Fibroblast of skin of scalp (primary cell): ENCODE data around the gene OIT3.
A peak's percentile ranks its signal among the peaks of the same experiment; 100 is the strongest.
"Not testable (repeated sequence)": the region's sequence is repeated elsewhere in the genome, so short reads cannot be mapped to it uniquely, and the experiment has no call there.

Experiments used
- DNase-seq: peaks from one replicate; pipeline ENCODE4 v3.0.0-alpha.2; 2013

OIT3 gene

DNA sequence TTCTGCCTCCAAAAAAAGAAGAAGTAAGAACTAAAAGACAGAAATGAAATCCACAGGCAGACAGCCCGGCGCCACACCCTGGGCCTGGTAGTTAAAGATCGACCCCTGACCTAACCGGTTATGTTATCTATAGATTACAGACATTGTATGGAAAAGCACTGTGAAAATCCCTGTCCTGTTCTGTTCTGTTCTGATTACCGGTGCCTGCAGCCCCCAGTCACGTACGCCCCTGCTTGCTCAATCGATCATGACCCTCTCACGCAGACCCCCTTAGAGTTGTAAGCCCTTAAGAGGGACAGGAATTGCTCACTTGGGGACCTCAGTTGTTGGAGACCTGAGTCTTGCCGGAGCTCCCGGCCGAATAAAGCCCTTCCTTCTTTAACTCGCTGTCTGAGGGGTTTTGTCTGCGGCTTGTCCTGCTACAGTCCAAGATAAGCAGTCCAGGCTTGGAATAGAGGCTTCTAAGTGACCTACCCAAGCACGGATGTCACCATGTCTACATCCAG lies 10.5 kb downstream of the OIT3 start:
- DNase-seq = not testable (repeated sequence)

GRCh38 chr10:72904806-72905205 lies 11.3 kb downstream of the OIT3 start:
- DNase-seq = no peak

- DNase-seq = no peak
Observed at GRCh38 chr10:72906446-72906845, 12.9 kb downstream of the OIT3 start.

- no peak for DNase-seq
Observed at GRCh38 chr10:72910705-72911104, 17.2 kb downstream of the OIT3 start.

DNA sequence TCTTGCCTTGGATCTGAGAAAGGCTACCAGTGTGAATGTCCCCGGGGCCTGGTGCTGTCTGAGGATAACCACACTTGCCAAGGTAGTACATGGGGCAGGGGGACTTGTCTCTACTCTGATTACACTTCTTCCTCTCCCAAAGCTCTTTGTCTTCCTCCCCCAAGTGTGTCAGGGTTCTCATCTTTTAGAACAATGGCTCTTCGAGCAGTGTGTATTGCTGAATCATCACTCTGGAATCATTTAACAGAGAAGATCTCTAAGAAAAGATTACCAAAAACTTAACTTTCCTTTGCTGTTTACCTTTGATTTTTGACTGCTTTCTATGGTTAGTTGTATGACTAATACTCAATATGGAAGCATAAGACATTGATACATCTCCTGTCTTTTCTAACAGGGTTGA lies 18.2 kb downstream of the OIT3 start:
- DNase-seq = no peak

DNA sequence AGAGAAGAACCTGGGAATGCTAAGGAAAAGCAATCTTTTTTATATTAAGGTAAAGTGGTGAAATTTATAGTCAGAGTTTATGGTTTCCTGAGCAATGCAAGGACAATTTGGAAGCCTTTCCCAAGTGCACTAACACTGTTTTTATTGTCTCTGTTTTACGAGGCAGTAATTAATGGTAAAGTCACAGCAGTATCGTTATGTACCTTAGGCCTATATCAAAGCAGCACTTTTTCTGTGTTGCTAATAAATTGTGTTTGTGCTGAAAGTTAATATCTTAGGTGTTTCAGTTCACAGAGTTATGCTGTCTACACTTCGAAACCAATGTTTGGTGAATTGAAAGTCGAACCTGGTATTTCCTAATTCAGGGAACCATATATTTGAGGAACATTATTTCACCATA lies 19.2 kb downstream of the OIT3 start:
- DNase-seq = no peak

- DNase-seq = no peak
Observed at GRCh38 chr10:72913287-72913686, 19.7 kb downstream of the OIT3 start.

GRCh38 chr10:72917201-72917600 lies 23.7 kb downstream of the OIT3 start:
- DNase-seq = peak; percentile 44

- not testable (repeated sequence) for DNase-seq
Observed at GRCh38 chr10:72917803-72918332, 24.3 kb downstream of the OIT3 start.

GRCh38 chr10:72918352-72918751 lies 24.8 kb downstream of the OIT3 start:
- no peak for DNase-seq

- not testable (repeated sequence) for DNase-seq
Observed at GRCh38 chr10:72921147-72921683, 27.7 kb downstream of the OIT3 start.

- DNase-seq = no peak
Observed at GRCh38 chr10:72924351-72924750, 30.8 kb downstream of the OIT3 start.

DNA sequence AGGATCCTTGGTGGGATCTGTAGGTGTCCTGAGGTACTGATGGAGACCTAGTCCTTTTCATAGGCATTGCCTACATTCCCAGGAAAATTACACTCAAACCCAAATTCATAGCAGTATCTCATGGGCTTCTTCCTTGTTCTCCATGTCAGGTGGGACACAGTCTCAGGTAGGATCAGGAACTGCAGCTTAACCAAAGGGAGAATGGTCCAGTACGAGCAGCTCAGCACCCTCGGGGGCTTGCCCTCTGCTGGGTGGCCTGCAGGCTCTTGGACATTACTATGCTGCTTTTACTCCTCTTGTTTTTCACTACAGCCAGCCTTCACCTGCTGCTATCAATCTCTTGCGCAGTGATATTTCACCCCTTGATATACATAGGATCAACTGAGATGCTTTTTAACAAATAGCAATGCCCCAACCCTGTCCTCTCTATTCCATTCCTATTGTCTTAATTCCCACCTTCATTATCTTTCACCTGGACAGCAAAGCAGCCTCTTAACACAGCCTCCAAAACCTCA lies 32.5 kb downstream of the OIT3 start:
- no peak for DNase-seq

DNA sequence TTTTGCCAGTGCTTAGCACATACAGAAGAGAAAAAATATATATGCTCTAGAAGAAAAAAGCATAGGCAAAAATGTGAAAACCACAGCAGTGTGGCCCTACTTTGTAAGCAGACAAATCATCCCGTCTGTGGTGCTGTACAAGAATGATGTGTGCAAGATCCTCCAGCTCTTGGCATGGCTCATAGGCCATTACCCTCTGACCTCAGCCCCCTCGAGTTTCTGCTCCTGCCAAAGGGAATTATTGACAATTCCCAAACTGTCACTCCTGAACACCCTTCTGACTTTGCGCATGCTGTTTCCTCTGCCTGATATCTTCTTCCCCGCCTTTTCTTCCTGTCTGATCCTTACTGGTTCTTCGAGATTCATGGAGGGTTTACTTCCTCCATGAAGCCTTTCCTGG lies 33.9 kb downstream of the OIT3 start:
- DNase-seq = no peak

GRCh38 chr10:72928798-72929197 lies 35.3 kb downstream of the OIT3 start:
- no peak for DNase-seq

DNA sequence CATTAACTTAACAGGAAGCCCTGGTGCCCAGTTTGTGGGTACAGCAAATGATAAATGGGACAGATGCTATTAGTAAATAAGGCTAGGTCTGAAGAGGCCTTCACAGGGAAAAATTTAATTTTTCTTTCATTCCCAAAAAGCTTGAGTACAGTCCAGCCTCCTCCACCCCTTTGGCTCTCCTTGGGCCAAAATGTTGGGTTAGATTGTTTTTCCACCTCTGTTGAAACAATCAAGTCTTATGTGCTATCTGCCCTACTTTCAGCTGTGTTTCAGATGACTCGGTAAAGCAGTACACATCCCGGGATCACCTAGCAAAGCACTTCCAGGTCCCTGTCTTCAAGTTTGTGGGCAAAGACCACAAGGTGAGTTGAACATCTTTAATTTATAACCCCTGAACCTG lies 36.7 kb downstream of the OIT3 start:
- DNase-seq = no peak

DNA sequence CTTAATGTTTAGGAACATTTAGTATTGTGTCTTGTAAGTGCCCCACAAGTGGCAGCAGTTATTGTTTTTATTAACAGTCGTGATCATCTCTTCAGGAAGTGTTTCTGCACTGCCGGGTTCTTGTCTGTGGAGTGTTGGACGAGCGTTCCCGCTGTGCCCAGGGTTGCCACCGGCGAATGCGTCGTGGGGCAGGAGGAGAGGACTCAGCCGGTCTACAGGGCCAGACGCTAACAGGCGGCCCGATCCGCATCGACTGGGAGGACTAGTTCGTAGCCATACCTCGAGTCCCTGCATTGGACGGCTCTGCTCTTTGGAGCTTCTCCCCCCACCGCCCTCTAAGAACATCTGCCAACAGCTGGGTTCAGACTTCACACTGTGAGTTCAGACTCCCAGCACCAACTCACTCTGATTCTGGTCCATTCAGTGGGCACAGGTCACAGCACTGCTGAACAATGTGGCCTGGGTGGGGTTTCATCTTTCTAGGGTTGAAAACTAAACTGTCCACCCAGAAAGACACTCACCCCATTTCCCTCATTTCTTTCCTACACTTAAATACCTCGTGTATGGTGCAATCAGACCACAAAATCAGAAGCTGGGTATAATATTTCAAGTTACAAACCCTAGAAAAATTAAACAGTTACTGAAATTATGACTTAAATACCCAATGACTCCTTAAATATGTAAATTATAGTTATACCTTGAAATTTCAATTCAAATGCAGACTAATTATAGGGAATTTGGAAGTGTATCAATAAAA lies 38.9 kb downstream of the OIT3 start:
- DNase-seq = no peak

DNA sequence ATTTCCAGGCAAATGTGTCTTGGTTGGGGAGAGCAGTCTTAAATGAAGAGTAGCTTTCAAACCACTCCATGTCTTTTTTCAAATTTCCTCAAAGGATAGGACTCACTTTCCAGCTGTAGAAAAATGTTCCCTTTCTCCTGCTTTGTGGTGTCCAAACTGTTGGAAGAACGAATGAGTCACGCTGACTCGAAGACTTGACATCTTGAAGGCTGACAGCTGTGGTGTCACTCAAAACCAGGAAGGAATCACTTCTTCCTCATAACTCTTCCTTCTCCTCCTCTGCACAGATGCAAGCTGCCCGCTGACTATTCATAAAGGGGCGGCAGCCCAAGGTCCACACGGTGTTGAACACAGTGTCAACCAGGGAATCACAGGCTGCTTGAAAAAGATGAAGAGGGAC lies 41.8 kb downstream of the OIT3 start:
- DNase-seq = peak; percentile 27

DNA sequence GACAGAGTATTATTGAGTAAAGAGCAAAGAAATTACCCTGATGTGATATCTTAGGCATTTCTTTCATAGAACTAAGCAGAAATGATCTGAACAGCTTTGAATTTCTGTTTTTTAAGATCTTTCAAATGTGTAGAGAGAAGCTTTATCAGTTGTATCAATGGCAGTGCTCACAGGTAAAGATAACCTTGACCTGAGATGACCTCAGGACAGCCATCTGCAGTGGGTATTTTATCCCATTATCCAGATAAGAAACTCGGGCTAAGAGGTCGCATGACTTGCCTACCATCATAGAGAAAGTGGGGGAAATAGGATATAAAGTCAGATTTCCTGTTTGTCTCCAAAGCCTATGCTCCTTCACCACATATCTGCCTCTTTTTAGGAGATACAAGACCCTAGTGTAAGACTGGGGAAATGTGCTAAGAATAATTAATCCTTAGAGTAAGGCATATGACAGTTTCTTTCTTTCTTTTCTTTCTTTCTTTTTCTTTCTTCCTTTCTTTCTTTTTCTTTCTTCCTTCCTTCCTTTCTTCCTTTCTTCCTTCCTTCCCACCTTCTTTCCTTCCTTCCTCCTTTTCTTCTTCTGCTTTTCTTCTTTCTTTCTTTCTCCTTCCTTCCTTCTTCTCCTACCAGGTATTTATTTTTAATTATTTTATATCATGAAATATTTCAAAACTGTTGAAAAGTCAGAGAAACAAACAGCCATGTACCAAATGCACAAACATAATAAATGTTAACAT lies 50.1 kb downstream of the OIT3 start:
- no peak for DNase-seq

- DNase-seq = no peak
Observed at GRCh38 chr10:72946963-72947362, 53.4 kb downstream of the OIT3 start.

DNA sequence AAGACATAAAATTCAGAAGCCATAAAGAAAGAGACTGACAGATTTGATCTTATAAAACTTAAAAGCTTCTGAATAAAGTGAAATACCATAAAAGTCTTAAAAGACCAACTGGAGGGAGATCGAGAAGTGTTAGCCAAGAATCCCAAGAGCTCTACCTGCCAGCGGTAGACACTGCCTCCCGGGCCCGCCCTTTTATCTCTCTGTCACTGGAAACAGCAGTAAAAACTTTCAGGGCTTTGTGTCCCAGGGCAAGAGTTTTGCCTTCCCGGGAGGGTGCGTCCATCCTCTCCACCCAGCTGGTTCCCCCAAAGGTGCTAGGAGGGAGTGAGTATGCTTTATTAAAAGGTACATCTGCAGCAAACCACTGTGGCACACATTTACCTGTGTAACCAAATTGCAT lies 55.2 kb downstream of the OIT3 start:
- DNase-seq = no peak

DNA sequence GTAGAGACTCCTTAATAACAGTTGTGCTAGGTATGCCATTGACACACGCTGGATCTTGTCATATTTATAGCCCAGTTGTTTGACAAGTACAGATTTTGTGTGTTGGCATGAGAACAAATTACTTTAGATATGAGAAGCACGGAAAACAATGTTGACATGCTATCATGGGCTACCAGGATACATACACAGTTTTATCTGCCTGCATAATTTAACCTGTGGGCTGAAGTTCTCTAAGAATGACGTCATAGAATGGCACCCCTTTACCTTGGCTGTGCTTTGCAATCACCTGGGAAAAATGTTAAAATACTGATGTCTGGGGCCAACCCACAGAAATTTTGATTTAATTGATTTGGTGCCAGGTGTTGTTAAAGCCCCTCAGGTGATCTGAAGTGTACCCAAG lies 58.2 kb downstream of the OIT3 start:
- no peak for DNase-seq

GRCh38 chr10:72952189-72952588 lies 58.6 kb downstream of the OIT3 start:
- DNase-seq = no peak
